HG03439 (cell line): ENCODE measurements around the gene SOAT1.
"Not testable (repeated sequence)": the region's sequence is repeated elsewhere in the genome, so short reads cannot be mapped to it uniquely, and the experiment has no call there.

Experiments
- ATAC-seq: cut with Tn5 transposase; IDR thresholded peaks from one replicate; pipeline ENCODE4 v1.9.1; 2021; ENCODE audit warnings: mild to moderate bottlenecking, moderate library complexity; ENCODE audit not compliant: unreplicated experiment

The SOAT1 gene

GRCh38 chr1:179293340-179294327, at the start of gene SOAT1:
Gene SOAT1, plus strand, starts transcription at chr1:179293797. Its CDS starts 8,888 bp downstream, at chr1:179302685.
- peak; percentile 97 for ATAC-seq

- not testable (repeated sequence) for ATAC-seq
Measured at GRCh38 chr1:179245426-179245825, 48.2 kb upstream of the SOAT1 start.

GRCh38 chr1:179247923-179248322, 45.7 kb upstream of the SOAT1 start:
- no peak for ATAC-seq

- no peak for ATAC-seq
Measured at GRCh38 chr1:179251675-179252074, 41.9 kb upstream of the SOAT1 start.

GRCh38 chr1:179252606-179253005, 41.0 kb upstream of the SOAT1 start:
- ATAC-seq, result no peak

GRCh38 chr1:179253286-179253972, 40.2 kb upstream of the SOAT1 start:
- no peak for ATAC-seq

- ATAC-seq, result no peak
Measured at GRCh38 chr1:179262183-179262582, 31.4 kb upstream of the SOAT1 start.

- no peak for ATAC-seq
Measured at GRCh38 chr1:179263121-179263520, 30.5 kb upstream of the SOAT1 start.

GRCh38 chr1:179264507-179264906, 29.1 kb upstream of the SOAT1 start:
- no peak for ATAC-seq

GRCh38 chr1:179269071-179269470, 24.5 kb upstream of the SOAT1 start:
- no peak for ATAC-seq

- ATAC-seq, result not testable (repeated sequence)
Measured at GRCh38 chr1:179274424-179274823, 19.2 kb upstream of the SOAT1 start.

- no peak for ATAC-seq
Measured at GRCh38 chr1:179278920-179279319, 14.7 kb upstream of the SOAT1 start.

- ATAC-seq, result no peak
Measured at GRCh38 chr1:179283992-179284391, 9.6 kb upstream of the SOAT1 start.

- ATAC-seq, result no peak
Measured at GRCh38 chr1:179287946-179288345, 5.7 kb upstream of the SOAT1 start.

GRCh38 chr1:179288977-179289376, 4.6 kb upstream of the SOAT1 start:
- ATAC-seq, result no peak

GRCh38 chr1:179295164-179295755, 1.7 kb downstream of the SOAT1 start:
- ATAC-seq, result no peak

GRCh38 chr1:179296356-179297104, 2.9 kb downstream of the SOAT1 start:
- ATAC-seq, result no peak

- no peak for ATAC-seq
Measured at GRCh38 chr1:179297105-179297378, 3.4 kb downstream of the SOAT1 start.

GRCh38 chr1:179298952-179299351, 5.4 kb downstream of the SOAT1 start:
- ATAC-seq, result no peak

- ATAC-seq, result no peak
Measured at GRCh38 chr1:179300112-179300511, 6.5 kb downstream of the SOAT1 start.

GRCh38 chr1:179302070-179302469, 8.5 kb downstream of the SOAT1 start:
- no peak for ATAC-seq
